ENCODE results near the gene TM9SF3.
A peak's percentile ranks its signal among the peaks of the same experiment; 100 is the strongest.
"Not testable (repeated sequence)": the region's sequence is repeated elsewhere in the genome, so short reads cannot be mapped to it uniquely, and the experiment has no call there.

TM9SF3 gene

DNA sequence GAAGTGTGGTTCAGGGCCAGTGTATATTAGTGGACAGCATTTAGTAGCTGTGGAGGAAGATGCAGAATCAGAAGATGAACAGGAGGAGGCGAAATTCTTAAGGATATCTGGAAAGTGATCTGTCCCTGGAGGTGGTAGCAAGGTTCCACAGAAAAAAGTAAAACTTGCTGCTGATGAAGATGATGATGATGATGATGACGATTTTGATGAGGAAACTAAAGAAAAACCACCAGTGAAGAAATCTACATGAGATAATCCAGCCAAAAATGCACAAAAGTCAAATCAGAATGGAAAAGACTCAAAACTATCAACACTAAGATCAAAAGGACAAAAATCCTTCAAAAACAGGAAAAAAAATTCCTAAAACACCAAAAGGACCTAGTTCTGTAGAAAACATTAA is 26.3 kb downstream of the TM9SF3 start:
- in situ Hi-C loops (cut with HindIII; ENCODE audit: low sequenced_read_pairs), result no loop called here
- DNase-seq (ENCODE audit: low read depth), result no peak
- no peak overlapping the region for H3K4me3 ChIP-seq (ENCODE audit: low read depth, low read length)
- TF ChIP-seq, protein P1, sequence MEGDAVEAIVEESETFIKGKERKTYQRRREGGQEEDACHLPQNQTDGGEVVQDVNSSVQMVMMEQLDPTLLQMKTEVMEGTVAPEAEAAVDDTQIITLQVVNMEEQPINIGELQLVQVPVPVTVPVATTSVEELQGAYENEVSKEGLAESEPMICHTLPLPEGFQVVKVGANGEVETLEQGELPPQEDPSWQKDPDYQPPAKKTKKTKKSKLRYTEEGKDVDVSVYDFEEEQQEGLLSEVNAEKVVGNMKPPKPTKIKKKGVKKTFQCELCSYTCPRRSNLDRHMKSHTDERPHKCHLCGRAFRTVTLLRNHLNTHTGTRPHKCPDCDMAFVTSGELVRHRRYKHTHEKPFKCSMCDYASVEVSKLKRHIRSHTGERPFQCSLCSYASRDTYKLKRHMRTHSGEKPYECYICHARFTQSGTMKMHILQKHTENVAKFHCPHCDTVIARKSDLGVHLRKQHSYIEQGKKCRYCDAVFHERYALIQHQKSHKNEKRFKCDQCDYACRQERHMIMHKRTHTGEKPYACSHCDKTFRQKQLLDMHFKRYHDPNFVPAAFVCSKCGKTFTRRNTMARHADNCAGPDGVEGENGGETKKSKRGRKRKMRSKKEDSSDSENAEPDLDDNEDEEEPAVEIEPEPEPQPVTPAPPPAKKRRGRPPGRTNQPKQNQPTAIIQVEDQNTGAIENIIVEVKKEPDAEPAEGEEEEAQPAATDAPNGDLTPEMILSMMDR (IDR thresholded peaks at IDR 0.05; ENCODE audit: low read depth, low read length, missing control alignments), result no peak

DNA sequence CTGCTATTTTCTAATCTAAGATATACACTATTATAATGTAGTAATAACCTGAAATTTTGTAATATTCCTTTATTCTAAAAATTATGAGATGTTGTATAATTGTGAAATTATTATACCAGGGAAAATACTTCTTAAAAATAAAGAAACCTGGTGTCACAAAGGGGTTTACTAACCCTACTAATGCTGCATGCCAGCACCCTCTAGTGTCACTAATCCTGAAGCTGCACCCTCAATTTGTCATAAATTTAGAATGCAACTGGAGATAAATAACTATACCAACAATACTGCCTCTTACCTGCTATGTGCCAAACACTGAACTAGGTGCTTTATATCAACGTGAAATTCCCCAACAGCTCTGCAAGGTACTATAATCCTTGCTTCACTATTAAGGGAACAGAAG is 30.8 kb downstream of the TM9SF3 start:
- TF ChIP-seq, protein P1 (IDR thresholded peaks at IDR 0.05; ENCODE audit: low read depth, low read length, missing control alignments), result peak; percentile 55
- no peak for DNase-seq (ENCODE audit: low read depth)
- in situ Hi-C loops (cut with HindIII; ENCODE audit: low sequenced_read_pairs), result no loop called here

DNA sequence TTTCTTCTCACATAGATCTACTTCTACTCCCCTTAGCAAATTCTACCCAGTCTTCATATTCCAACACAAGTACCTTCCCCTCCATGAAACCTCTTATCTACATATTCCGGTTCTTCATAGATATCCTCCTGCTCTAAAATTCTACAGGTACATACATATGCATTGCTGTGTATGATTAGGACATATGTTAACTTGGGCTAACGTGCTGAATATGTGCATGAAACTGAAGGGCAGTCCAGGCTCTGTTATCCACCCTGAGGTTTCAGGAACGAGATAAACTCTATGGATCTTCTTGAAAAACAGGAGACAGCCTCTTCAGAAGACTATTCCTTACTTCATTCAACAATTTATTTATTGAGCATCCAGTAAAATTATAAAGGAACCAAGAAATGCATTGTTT is 31.5 kb downstream of the TM9SF3 start:
- no peak for DNase-seq (ENCODE audit: low read depth)
- TF ChIP-seq, protein P1 (IDR thresholded peaks at IDR 0.05; ENCODE audit: low read depth, low read length, missing control alignments), result no peak
- in situ Hi-C loops (cut with HindIII; ENCODE audit: low sequenced_read_pairs), result no loop called here
- H3K4me3 ChIP-seq (ENCODE audit: low read depth, low read length), result no peak overlapping the region

More for the DNA sequence above, 30.8 kb downstream of the TM9SF3 start:
- no peak overlapping the region for H3K4me3 ChIP-seq (ENCODE audit: low read depth, low read length)

DNA sequence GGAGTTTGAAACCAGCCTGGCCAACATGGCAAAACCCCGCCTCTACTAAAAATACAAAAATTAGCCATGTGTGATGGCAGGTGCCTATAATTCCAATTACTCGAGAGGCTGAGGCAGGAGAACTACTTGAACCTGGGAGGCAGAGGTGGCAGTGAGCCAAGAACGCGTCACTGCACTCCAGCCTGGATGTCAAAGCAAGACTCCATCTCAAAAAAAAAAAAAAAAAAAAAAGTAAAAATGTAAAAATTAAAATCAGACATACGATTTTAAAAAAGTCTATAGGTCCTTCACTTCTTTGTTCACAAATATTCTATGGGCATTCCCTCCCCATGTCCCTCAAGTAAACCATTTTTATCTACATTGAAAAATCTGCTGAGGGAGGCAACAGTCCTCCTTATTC is 38.2 kb downstream of the TM9SF3 start:
- H3K4me3 ChIP-seq (ENCODE audit: low read depth, low read length), result no peak overlapping the region
- TF ChIP-seq, protein P1 (IDR thresholded peaks at IDR 0.05; ENCODE audit: low read depth, low read length, missing control alignments), result no peak
- DNase-seq (ENCODE audit: low read depth), result no peak
- in situ Hi-C loops (cut with HindIII; ENCODE audit: low sequenced_read_pairs), result no loop called here

DNA sequence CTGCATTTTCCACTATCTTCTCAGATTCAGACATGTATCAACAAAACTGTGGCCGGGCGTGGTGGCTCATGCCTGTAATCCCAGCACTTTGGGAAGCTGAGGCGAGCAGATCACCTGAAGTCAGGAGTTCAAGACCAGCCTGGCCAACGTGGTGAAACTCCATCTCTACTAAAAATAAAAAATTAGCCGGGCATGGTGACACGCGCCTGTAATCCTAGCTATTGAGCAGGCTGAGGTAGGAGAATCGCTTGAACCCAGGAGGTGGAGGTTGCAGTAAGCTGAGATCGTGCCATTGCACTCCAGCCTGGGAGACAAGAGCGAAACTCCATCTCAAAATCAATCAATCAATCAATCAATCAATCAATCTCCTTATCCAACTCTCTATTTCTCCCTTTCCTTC is 41.3 kb downstream of the TM9SF3 start:
- H3K4me3 ChIP-seq (ENCODE audit: low read depth, low read length); DNase-seq (ENCODE audit: low read depth); in situ Hi-C loops (cut with HindIII; ENCODE audit: low sequenced_read_pairs): not testable (repeated sequence)

DNA sequence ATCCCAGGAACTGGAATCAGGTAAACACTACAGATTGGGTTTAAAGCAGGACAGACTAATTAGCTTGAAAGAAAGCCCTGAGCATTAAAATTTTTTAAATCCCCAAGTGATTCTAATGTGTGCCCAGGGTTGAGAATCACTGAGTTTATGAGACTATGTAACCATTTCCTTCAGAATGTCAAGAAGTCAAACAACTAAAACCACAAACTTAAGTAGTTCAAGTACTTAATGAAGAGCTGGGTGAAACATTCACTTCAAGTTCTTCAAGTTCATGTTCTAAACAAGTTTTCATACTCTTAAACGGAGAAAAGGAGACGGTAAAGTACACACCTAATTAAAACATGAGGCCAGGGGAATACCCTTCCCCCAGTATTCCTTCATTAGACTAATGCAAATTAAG is 44.9 kb downstream of the TM9SF3 start:
- TF ChIP-seq, protein P1 (IDR thresholded peaks at IDR 0.05; ENCODE audit: low read depth, low read length, missing control alignments), result no peak

DNA sequence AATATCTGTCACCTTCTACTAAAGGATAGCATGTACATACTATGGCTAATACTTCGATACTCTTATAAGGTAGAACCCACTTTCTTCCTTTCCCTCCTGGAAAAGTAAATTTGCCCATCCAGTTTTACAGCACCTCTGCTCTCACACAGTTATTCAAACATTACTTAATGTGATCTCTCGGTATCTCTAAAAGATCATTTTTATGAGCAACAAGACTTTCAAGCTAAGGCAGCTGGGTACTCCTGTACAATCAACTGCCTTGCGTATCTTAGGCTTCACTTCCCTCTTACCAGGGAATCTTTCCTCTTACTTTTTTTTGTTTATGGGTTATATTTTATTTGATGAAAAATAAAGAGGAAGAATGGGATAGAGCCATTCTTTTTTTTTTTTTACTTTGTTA is 46.6 kb downstream of the TM9SF3 start:
- in situ Hi-C loops (cut with HindIII; ENCODE audit: low sequenced_read_pairs), result no loop called here

More for the DNA sequence above, 44.9 kb downstream of the TM9SF3 start:
- no peak overlapping the region for H3K4me3 ChIP-seq (ENCODE audit: low read depth, low read length)
- in situ Hi-C loops (cut with HindIII; ENCODE audit: low sequenced_read_pairs), result no loop called here
- no peak for DNase-seq (ENCODE audit: low read depth)

More for the DNA sequence above, 46.6 kb downstream of the TM9SF3 start:
- no peak for DNase-seq (ENCODE audit: low read depth)
- TF ChIP-seq, protein P1 (IDR thresholded peaks at IDR 0.05; ENCODE audit: low read depth, low read length, missing control alignments), result no peak
- no peak overlapping the region for H3K4me3 ChIP-seq (ENCODE audit: low read depth, low read length)
